NCI-H187 treated with DMSO at 0.1 percent for 48 hours (cell line): Measurements from ENCODE around the gene ZNF316.

ENCODE experiments used
- DNase-seq: peaks from one replicate; lab custom pipeline; 2025; lab: John Stamatoyannopoulos, UW

Gene ZNF316

GRCh38 chr7:6691609-6692106 is 54.5 kb downstream of the ZNF316 start:
- DNase-seq = no peak

GRCh38 chr7:6700793-6701192 is 63.7 kb downstream of the ZNF316 start:
- DNase-seq = no peak

- no peak for DNase-seq
Measured at GRCh38 chr7:6701860-6702259, 64.7 kb downstream of the ZNF316 start.
